Ammon's horn (tissue), 1 donor: ENCODE measurements around the gene TNFRSF1A.

ENCODE experiments used
- DNase-seq: peaks from one replicate; pipeline ENCODE4 v3.0.0-alpha.2; 2016; ENCODE audit warnings: low spot score

The TNFRSF1A gene

DNA sequence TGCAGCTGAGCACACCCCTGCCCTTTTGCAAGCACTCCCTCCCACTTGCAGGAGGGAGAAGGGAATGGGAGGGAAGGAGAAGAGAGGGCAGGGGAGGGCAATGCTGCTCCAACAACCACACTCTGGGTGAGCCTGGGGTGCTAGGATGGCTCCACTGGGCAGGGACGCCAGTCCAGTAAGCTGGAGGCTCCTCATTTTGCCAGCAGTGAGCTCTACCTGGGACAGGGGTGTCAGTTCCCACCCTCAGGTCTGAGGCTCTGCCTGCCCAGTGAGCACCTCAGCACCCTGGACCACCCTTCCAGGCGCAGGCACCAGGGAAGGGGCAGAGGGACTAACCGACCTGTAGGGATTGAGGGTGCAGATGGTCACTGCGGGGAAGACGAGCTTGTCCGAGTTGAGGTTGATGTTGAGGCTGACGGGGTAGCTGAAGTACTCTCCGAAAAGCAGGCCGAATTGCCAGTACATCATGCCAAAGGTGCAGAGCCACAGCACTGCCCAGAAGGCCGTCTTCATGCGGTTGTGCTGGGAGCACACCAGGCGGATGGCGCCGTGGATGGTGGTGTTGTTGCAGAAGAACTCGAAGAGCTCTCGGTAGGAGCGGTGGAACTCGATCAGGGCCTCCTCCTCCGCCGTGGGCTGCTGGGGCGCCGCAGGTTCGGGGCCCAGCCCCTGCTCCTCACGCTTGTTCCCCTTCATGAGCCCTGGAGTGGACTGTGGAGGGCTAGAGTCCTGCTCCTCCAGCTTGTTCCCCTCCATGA lies 32.3 kb upstream of the TNFRSF1A start:
- no peak for DNase-seq

DNA sequence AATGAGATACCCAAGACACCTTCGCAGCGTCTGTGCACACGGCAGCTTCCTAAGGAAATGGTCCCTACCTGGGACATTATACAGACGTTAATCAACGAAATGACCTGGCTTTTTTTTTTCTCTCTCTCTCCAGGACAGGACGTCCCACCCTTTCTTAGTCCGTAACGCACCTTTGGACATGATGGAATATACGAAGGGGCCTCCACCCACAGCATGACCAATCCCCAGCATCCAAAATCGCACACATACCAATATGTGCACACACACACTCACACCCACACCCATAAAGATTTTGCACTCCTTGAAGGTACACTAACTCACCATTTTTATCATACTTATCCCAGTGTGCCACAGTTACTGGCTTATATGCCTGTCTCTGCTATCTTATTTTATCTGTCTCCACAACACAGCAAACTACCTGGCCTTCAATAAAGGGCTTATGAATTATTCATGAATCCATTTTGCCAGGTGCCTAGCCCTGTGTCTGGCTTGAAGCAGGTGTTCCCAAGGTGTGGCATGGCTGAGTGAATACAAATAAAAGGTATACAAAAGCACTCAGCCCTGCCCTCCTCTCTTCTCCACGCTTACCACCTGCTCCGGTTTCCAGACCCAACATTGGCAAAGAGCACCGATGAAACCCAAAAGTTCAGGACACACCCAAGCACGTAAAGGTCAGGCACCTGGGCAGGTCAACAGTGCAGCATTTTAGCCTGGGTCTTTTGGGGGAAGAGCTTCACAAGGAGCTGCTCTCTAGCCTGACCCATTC lies 31.3 kb upstream of the TNFRSF1A start:
- DNase-seq, result no peak

DNA sequence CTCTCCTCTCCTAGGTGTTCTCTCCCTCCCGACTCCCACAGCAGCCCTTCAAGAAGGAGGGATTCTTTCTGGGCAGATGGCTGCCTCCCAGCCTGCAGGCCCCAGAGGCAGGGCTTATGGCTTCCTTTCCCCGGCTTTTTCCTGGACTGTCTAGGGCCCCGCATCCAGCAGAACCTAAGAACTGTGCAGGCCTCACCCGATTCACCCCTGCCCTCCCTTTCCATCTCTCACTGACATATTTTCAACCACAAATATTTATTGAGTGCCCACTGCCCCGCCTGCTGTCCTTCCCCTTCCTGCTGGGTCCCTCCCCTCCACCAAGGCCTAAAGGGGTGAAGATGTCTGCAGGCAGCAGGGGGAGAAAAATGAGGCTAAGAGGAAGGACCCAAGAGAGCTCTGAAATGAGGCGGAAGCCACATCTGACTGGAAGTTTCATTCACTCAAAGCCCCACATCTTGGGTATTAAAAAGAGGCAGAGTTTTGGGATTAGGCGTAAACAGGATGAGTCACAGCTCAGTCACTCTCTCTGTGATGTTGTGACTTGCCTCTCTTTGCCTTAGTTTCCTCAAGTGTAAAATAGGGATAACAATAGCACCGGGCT lies 30.6 kb upstream of the TNFRSF1A start:
- no peak for DNase-seq

DNA sequence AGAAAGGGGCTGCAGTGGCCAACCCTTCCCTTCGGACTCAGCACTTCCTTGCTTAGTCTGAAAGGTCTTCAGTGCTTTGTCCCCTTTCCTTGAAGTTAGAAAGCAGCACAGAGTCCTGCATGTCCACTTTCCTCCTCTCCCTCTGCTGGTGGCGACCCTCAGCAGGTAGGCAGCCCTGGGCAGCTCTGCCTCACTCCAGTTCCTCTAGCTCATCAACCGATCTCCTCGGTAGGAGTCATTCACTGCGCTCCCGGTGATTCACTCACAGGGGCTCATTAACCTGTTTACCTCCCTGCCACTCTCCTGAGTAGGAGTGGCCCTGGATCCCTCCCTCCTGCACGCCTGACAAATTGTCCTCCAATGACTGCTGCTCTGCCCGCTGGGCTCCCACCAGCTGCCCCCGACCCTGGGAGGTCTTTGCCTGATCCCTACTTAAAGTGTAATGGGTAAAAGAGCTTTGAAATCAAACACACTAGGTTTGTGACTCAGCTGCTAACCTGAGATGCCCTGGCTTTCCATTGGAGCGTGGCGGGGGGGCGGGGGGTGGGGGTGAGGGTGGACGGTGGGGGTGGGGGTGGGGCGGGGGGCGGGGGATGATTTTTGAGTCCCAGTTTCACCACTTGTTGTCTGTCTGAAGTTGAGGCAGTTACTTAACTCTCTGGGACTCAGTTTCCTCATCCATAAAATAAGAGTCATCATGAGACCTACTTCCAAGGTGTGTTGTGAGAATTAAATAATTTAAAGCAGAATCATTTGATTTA lies 29.3 kb upstream of the TNFRSF1A start:
- DNase-seq, result no peak

DNA sequence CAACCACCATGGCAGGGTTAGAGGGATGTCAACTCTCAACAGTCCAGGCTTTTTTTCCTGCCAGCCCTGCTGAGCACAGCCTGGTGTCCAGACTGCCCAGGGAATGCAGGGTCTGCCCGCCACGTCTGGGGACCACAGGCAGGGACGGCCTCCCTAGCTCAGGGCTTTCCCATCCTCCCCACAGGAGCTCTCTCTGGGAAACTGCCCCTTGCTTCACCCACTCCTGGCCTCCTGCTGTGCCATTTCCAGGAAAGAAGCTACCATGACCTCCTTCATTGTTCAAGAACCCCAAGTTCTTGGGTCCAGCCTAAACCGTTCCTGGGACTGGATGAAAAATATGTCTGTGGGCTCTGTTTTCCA lies 28.7 kb upstream of the TNFRSF1A start:
- no peak for DNase-seq

DNA sequence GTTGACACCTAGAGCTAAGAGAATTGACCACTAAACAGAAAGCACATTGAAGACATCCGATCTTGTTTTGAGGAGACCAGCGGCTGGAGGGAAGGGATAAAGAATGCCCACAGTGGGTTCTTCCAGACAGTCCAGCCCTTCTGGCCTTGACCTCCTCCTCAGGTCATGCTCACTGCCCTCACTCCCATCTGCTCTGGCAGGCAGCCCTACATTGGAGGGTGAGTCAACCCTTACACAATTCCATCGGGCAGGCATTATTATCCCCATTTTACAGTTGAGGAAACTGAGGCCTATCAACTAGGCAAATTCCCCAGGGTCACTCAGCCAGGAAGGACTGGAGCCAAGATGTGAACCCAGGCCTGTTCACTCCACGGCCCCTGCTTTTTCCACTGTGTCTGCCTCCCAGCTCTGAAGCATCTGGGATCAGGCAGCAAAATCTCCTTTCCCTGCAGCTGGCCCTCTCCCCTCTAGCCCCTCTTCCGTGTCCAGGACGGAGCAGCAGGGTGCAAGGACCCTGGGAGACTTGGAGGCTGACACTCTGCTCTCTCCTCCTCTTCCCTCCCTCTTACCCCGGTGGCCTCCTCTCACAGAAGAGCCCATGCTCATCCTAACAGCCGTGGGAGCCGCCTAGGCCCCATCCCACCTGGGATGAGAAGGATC lies 28.2 kb upstream of the TNFRSF1A start:
- DNase-seq, result no peak

DNA sequence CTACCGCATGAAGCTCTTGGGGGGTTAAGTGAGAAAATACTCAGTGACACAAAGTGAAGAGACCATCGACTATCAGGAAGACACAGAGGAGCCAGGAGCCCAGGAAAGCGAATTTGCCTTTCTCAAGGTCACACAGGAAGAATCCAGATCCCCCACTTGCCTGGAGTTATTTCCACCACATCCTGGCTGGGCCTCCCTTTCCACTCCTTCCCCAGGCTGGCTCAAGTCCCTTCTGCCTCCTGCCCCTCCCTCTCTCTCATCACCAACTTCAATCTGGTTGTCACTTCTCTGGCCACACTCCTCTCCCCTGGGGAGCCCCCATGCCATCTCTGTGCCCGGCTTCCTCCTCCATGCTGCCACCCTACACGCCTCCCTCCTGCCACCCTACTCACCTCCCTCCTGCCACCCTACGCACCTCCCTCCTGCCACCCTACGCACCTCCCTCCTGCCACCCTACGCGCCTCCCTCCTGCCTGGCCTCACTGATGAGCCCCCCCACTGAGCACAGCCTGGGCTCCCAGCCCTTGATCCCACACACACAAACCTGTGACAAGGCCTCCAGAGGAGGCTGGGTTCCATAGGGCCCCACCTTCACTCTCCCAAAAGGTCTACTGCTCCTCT lies 27.1 kb upstream of the TNFRSF1A start:
- DNase-seq, result no peak

DNA sequence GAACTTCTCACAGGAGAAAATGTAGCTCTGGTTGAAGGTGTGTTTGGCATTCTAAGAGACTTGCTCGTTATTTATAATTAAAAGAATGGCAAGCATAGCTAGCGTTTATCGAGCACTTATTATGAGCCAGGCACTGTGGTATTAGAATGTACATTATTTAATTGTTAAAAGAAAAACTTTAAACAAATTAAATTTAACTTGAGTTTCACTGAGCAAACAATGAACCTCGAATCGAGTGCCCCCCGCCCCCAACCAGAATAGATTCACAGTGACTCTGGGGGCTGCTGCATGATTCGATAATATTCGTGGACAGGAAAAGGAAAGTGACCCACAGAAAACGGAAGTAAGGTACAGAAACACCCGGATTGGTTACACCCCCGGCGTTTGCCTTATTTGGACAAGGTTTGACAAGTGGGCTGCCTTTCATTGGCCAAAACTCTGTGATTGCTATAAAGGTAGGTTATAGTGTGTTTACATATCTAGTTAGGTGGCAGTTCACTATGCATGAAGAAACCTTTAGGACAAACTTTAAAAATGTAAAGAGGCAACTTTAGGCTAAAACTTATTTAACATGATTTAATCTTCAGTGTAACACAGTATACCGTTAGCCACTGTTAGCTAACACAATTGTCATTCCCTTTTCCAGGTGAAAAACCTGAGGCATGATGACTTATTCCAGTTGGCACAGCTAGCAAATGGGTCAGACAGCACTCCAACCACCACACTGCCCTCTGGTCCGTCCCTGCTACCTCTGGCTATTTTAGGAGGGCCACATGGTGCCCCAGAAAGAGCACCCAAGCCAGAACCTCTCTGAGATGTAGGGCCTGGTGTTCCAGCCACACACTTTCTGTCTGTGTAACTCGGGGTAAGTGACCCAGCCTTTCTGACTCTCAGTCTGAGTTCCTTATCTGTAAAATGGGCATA lies 26.4 kb upstream of the TNFRSF1A start:
- no peak for DNase-seq

DNA sequence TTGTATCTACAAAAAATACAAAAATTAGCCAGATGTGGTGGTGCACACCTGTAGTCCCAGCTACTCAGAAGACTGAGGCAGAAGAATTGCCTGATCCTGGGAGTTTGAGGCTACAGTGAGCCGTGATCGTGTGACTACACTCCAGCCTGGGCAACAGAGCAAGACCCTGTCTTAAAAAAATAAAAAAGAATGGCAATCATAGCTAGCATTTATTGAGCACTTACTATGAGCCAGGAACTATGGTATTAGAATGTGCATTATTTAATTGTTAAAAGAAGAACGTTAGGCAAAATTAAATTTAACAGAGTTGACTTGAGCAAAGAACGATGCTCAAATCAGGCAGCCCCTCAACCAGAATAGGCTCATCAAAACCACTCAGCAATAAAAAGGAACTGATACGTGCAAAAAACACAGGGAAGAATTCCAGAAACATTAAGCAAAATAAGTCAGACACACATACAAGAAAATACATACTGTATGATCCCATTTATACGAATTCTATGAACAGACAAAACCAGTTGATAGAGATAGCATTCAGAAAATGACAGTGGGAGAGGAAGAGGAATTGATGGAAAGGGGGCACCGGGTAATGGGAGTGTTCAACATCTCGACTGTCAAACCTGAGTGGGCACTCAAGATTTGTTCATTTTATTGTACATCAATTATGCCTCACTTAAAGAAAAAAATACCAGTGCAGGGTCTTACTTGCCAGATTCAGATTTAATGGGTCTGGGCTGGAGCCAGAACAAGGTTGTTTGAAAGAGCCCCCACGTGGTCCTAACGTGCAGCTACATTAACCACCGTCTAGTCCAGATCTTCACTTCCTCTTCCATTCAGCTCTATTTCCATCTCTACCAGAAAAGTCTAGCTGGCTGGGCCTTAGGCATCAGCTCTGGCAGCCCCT lies 25.4 kb upstream of the TNFRSF1A start:
- peak; percentile 65 for DNase-seq

DNA sequence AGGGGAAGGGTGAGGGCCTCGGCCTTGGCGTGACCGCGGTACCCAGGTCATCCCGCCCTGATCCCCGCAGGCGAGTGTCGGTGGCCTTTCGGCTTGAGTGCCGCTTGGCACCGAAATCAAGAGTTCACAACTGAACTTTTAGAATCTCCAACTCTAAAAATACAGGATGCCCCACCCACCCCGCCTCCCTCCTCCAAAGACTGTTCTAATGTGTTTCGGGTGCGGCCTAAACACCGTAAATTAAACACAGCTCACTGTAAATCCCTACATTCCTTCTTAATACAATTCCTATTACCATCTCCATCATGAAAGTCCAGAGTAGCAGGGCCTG lies 22.1 kb upstream of the TNFRSF1A start:
- no peak for DNase-seq

DNA sequence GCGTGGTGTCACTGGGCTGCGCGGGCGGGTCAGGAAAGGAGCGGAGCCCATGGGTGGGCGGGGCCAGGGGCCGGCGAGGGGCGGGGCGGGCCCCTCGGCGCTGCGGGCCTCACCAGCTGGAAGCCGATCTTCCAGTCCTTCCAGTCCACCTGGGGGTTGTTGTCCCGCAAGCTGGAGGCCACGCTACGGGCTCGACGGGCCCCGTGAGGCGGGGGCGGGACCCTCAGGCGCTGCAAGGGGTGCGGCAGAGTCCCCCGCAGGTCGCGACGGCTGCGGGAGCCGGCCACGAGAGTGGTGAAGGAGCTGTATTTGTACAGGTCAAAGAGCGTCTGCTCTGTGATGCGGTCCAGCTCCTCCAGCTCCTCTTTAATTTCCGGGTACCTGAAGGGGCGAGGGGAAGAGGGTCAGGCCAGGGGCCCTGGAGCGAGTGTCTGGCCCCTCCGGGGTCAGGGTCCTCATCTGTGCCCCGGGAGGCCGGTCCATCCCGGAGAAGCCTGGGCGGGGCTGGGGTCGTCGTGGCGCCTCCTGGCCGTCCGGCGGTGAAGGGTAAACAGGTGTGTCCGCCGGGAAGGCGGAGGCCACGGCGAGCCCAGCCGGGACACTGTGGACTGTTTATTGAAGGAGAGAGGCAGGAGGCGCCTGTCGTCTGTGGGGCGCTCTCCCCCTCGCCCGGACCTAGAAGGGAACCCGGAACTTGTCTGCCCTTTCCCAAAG lies 21.6 kb upstream of the TNFRSF1A start:
- peak; percentile 50 for DNase-seq

DNA sequence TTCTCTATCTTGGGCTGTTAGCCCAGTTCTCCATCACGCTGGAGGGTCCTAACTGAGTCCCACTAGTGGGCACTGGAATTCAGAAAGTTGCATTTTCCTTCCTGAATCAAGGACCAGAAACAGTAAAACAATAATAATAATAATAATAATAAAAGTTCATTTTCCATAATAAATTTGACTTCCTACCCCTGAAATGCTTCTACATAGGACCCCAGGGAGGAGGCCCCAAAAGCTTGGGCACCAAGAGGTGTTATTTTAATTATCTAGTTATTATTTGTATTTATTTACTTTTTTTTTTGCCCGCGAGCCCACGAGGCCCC lies 21.1 kb upstream of the TNFRSF1A start:
- DNase-seq, result no peak

DNA sequence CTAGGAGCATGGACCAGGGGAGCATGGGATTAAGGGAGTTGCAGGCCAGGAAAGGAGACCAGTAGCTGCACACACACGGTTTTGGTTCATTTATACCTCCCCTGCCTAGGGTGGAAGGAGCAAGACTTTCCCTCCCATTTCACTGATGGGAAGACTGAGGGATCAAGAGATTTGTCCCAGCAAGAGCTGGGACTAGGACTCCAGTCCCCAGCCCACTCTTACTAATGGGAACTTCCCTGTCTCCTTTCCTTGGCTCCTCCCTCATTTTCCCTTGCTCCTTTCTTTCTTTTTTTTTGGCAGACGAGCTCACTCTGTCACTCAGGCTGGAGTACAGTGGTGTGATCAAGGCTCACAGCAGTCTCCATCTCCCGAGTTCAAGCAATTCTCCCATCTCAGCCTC lies 20.5 kb upstream of the TNFRSF1A start:
- no peak for DNase-seq

DNA sequence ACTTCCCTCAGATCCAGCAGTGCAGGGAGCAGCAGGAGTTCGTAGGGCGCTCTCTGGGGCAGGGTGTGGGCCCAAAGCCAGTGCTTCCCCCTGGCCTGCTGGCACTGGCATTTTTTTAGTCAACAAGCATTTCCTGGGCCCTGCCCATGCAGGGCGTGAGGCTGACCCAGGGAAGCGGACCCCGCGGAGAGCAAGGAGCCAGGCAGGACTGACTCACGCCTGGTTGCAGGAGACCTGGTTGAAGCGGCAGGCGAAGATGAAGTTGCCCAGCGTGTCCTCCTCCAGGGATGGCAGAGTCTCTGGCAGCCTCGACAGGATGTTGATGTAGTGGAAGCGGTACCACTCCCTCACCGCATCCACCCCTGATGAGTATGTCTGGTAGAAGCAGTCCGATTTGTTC lies 20.0 kb upstream of the TNFRSF1A start:
- DNase-seq, result no peak

DNA sequence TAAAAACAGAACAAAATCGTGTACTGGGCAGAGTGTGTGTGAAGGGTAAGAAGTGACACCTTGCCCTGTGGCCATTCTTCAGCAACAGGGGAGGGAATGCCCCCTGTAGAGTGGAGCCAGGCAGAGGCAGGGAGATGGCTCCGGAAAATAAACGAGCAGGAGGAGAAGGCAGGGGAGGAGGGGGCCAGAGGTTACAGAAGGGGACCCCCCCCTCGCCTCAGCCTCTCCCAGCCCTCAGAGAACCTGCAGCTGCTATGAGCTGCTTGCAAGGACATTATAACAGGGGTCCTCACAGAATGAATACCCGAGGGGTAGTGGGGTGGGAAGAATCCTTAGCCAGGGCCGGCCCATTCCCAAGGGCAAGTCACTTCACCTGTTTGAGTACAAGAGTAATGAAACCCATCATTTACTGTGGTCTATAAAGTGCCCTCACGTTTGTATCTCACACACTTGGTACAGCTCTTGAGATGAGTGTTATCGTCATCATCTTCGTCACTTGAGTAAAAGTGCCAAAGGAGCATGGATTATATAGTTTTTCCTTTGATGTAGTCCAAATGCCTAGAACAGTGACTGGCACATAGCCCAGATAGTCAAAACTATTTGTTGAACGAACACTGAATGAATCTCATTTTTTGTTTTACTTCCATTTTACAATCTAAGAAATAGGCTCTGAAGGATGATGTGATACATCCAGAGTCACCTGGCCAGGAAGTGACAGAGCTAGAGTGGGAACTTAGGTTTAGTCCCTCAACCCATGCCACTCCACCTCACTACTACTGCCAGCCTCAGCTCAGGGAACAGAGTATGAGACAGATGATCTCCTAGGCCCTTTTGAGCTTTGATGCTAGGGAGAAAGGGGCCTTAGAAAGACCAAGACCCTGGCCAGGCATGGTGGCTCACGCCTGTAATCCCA lies 19.0 kb upstream of the TNFRSF1A start:
- DNase-seq, result no peak

DNA sequence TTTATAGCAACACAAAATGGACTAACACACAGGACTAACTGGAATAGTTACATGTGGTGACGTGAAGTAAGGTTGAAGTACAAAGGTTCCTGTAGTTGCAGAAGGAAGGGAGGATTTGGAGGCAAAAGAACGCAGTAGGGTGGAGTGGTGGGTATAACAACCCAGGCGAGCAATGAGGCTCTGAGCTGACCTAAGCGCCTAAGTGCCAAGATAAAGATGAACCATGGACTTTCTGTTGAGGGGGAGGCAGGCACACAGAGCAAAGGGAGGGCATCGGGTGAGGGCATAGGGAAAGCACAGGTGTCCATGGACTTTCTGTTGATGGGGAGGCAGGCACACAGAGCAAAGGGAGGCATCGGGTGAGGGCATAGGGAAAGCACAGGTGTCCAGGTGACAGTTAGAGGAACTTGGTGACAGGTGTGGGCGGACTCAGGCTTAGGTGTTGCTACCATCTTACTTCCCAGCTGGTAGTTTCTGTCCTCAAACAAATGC lies 18.2 kb upstream of the TNFRSF1A start:
- no peak for DNase-seq

DNA sequence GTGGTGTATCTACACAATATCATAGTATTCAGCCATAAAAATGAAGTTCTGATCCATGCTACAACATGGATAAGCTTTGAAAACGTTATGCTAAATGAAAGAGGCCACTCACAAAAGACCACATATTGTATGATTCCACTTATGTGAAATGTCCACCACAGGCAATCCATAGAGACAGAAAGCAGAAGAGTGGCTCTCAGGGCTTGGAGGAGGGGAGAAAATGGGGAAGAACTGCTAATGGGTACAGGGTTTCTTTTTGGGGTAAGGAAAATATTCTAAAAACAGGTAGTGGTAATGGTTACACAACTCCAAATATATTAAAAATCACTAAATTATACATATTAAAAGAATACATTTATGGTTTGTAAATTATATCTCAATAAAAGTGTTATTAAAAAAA lies 17.0 kb upstream of the TNFRSF1A start:
- no peak for DNase-seq

DNA sequence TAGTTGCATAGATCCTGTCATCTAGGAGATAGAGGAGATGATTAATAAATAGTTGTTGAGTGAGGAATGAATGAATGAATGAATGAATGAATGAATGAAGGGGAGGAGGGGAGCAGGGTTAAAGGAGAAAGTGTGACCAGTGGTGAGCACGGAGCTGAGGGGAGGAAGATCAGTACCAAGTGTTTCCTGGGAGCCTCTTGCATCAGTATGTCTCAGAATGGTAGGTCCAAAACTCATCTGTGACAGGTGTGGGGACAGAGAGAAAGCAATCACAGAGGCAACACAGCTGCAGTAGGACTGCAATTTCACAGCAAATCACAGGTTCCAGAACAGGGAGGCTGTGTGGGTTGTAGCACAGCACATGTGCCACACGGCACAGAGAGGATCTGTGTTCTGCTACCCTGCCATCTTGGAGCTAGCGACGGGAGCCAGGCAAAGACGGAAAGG lies 14.5 kb upstream of the TNFRSF1A start:
- DNase-seq, result no peak
